Activated CD8-positive, alpha-beta T cell treated with anti-CD3 and anti-CD28 coated beads for 36 hours (primary cell): ENCODE measurements around the gene SH3BP5L. TPM values are rescaled to one million over a fixed set of nuclear protein-coding genes. Genes with fewer than 3 reads are reported as not detected.

Experiments
- ATAC-seq: fragments of 200-7000 bp; cut with Tn5 transposase; one replicate; pipeline ENCODE4 v1.10.0; 2021; ENCODE audit warnings: mild to moderate bottlenecking, moderate library complexity
- CTCF ChIA-PET: fragments of 350-600 bp; sonication (Branson Sonifier 250); formaldehyde crosslinking; loops from one replicate; lab custom pipeline; 2021; ENCODE audit warnings: antibody characterized with exemption; lab: Charles Lee
- POLR2A ChIA-PET: fragments of 350-600 bp; sonication (Branson Sonifier 250); formaldehyde crosslinking; loops from one replicate; lab custom pipeline; 2021; ENCODE audit warnings: antibody characterized with exemption; lab: Charles Lee
- DNase-seq: peaks from one replicate; pipeline ENCODE4 v3.0.0-alpha.2; 2020
- H3K27ac Mint-ChIP-seq: one replicate; pipeline ENCODE4 v1.8.0; 2021; ENCODE audit warnings: mild to moderate bottlenecking, mixed read lengths
- H3K27me3 Mint-ChIP-seq: one replicate; pipeline ENCODE4 v1.8.0; 2021; ENCODE audit warnings: mixed read lengths
- H3K36me3 Mint-ChIP-seq: one replicate; pipeline ENCODE4 v1.8.0; 2021; ENCODE audit warnings: low read depth, mixed read lengths
- H3K4me1 Mint-ChIP-seq: one replicate; pipeline ENCODE4 v1.8.0; 2021; ENCODE audit warnings: low read depth, mixed read lengths
- H3K4me3 Mint-ChIP-seq: one replicate; pipeline ENCODE4 v1.8.0; 2021; ENCODE audit warnings: mild to moderate bottlenecking, moderate library complexity, mixed read lengths
- H3K9me3 Mint-ChIP-seq: one replicate; pipeline ENCODE4 v1.8.0; 2021; ENCODE audit warnings: mixed read lengths
- CTCF ChIP-seq: fragments of 200-600 bp; IDR thresholded peaks from one replicate; pipeline ENCODE4 v1.8.0; 2022; ENCODE audit warnings: antibody characterized with exemption, mild to moderate bottlenecking
- intact Hi-C: fragments of 100-400 bp; cut with micrococcal nuclease; formaldehyde crosslinking; loops from one replicate; pipeline ENCODE4 v1.10.0; 2022
- total RNA-seq, 2 experiments: library from RNA; stranded (reverse); gene quantifications; one replicate each; pipeline ENCODE4 v1.2.3, GENCODE V29; 2021

The SH3BP5L gene
- total RNA-seq, 2 experiments from 2014 or later: 16.2 to 18.3 TPM

- CTCF ChIA-PET: interaction anchor here (4.9 kb wide), 1 partner anchor 11 kb away, joined by 23 read pairs; no protein-coding TSS in a partner anchor
Measured at GRCh38 chr1:248852481-248853405, 27.0 kb upstream of the SH3BP5L start.

GRCh38 chr1:248851390-248851789, 25.7 kb upstream of the SH3BP5L start:
- H3K4me1 Mint-ChIP-seq: no peaks in the 10 kb centered on the region
- CTCF ChIA-PET: no interaction called here
- no peak overlapping the region for H3K27ac Mint-ChIP-seq
- H3K36me3 Mint-ChIP-seq: peaks cover 41% of the 10 kb centered on the region
- TF ChIP-seq CTCF: no peak
- POLR2A ChIA-PET: interaction anchor here (1.2 to 1.3 kb wide), 3 partner anchors 9 to 14 kb away, joined by 3 to 6 read pairs (median 6); no protein-coding TSS in a partner anchor
- ATAC-seq (peak; percentile 11), DNase-seq (no peak)
- no peaks in the 10 kb centered on the region for H3K9me3 Mint-ChIP-seq
- no peak overlapping the region for H3K4me3 Mint-ChIP-seq
- H3K27me3 Mint-ChIP-seq: no peaks in the 10 kb centered on the region
- intact Hi-C loops: no loop called here

More at GRCh38 chr1:248852481-248853405, 27.0 kb upstream of the SH3BP5L start:
- Mint-ChIP-seq H3K9me3 (no peaks in the 10 kb centered on the region), H3K36me3 (peaks cover 41% of the 10 kb centered on the region), H3K4me3 (no peak overlapping the region), H3K27me3 (no peaks in the 10 kb centered on the region), H3K27ac (no peak overlapping the region), H3K4me1 (peaks cover 7% of the 10 kb centered on the region)
- POLR2A ChIA-PET: interaction anchor here (1.2 to 1.3 kb wide), 2 partner anchors 11 to 13 kb away, joined by 6 to 9 read pairs; no protein-coding TSS in a partner anchor
- ATAC-seq (no peak), DNase-seq (no peak)
- intact Hi-C loops: no loop called here
- no peak for TF ChIP-seq CTCF

DNA sequence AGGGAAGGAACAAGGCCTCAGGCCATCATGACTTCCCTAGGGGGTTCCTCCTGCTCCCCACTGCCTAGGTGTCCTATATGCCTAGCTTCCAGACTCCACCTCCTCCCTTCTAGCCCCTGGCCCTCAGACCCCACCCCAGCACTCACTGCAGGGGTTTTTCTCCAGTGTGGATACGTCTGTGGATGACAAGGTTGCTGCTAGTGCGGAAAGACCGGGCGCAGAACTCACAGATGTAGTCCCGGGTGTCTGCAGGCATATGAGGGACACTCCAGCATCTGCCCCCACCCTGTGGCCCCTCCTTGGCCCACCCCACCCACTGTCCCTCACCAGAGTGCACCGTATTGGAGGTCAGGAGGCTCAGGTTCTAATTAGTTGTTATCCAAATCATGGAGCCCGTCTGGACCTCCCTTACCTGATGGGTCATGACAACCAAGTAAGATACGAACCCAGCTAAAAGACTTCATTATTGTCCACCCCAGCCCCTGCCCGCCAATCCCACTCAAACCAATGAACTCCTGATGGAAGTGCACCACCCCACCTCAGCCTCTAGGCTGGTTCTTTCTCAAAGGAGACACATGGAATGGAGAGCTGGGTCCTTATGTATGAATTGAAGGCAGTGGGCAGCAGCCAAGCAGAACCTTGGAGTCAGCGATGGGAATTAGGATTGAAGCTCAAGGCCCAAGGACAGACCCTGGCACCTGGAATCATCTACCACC, 25.0 kb upstream of the SH3BP5L start:
- Mint-ChIP-seq H3K4me1 (no peaks in the 10 kb centered on the region), H3K36me3 (peaks cover 37% of the 10 kb centered on the region), H3K9me3 (no peaks in the 10 kb centered on the region), H3K27me3 (no peaks in the 10 kb centered on the region), H3K27ac (no peak overlapping the region), H3K4me3 (no peak overlapping the region)
- ATAC-seq (no peak), DNase-seq (no peak)
- CTCF ChIA-PET: no interaction called here
- no peak for TF ChIP-seq CTCF
- intact Hi-C loops: no loop called here
- POLR2A ChIA-PET: interaction anchor here (1.2 to 1.3 kb wide), 3 partner anchors 9 to 13 kb away, joined by 3 to 6 read pairs (median 3); no protein-coding TSS in a partner anchor

DNA sequence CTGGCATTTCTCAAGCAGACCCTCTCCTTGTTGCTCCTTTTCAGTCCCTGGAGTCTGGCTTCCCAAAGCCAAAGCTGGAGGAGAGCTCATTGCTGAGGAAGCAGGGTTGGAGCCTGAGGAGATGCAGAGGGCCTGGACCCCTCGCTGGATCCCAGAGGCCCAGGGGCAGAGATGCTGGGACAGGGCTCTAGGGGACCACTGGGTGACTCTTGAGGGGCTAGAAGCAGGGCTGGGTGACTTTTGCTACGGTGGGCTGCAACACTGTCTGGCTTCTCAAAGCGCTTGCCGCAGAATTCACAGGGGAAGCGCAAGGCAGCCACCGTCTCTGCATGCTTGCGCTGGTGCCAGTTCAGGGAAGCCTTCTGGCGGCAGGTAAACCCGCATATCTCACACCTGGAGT, 24.4 kb upstream of the SH3BP5L start:
- no peak for ATAC-seq

More for the DNA sequence above, 24.4 kb upstream of the SH3BP5L start:
- no peak for TF ChIP-seq CTCF
- no peak overlapping the region for H3K27ac Mint-ChIP-seq
- H3K9me3 Mint-ChIP-seq: no peaks in the 10 kb centered on the region
- POLR2A ChIA-PET: interaction anchor here (0.8 to 1.3 kb wide), 2 partner anchors 10 to 18 kb away, joined by 3 read pairs; no protein-coding TSS in a partner anchor
- DNase-seq: no peak
- H3K27me3 Mint-ChIP-seq: no peaks in the 10 kb centered on the region
- H3K36me3 Mint-ChIP-seq: peaks cover 33% of the 10 kb centered on the region
- intact Hi-C loops: no loop called here
- CTCF ChIA-PET: interaction anchor here (0.7 to 0.9 kb wide), 2 partner anchors 8 kb away, joined by 3 read pairs; no protein-coding TSS in a partner anchor
- no peak overlapping the region for H3K4me3 Mint-ChIP-seq
- H3K4me1 Mint-ChIP-seq: no peaks in the 10 kb centered on the region
